ENCODE data around the gene RBMS3.

Gene RBMS3

GRCh38 chr3:29880809-29881208 is 599.9 kb downstream of the RBMS3 start:
- Histone ChIP-seq H2AK5ac (ENCODE audit: low read length) (no peak overlapping the region), H2AFZ (ENCODE audit: insufficient read depth, low read length, poor library complexity) (no peak overlapping the region), H3K9me3 (ENCODE audit: insufficient read depth, low read depth, low read length) (no peaks in the 10 kb centered on the region), H3K18ac (ENCODE audit: low read length) (no peak overlapping the region), H2BK5ac (ENCODE audit: low read depth, low read length, poor library complexity) (no peak overlapping the region), H2BK12ac (ENCODE audit: low read length) (no peak overlapping the region), H3K4me2 (ENCODE audit: low read length) (no peak overlapping the region), H3K27me3 (ENCODE audit: insufficient read depth, low read length) (no peaks in the 10 kb centered on the region), H3K4ac (ENCODE audit: low read depth, low read length) (no peak overlapping the region), H3K4me3 (ENCODE audit: low read depth, low read length) (no peak overlapping the region), H4K12ac (ENCODE audit: low read depth, low read length) (no peak overlapping the region), H4K8ac (ENCODE audit: low read depth, low read length) (no peak overlapping the region), H3K36me3 (ENCODE audit: control insufficient read depth in 1 of 2, insufficient read depth in 2 of 2, low read length in 2 of 2) (no peaks in the 10 kb centered on the region), H2BK120ac (ENCODE audit: insufficient read depth, low read length, poor library complexity) (no peak overlapping the region), H3K14ac (ENCODE audit: low read length) (no peak overlapping the region), H3K4me1 (ENCODE audit: control insufficient read depth in 1 of 2, insufficient read depth in 2 of 2, low read length in 2 of 2) (no peaks in the 10 kb centered on the region), H3K79me1 (ENCODE audit: low read length) (no peaks in the 10 kb centered on the region), H3K79me2 (ENCODE audit: control insufficient read depth, insufficient read depth, low read length, poor library complexity) (no peaks in the 10 kb centered on the region), H4K91ac (ENCODE audit: low read depth, low read length) (no peak overlapping the region), H3K9ac (ENCODE audit: low read length) (no peak overlapping the region), H3K23ac (ENCODE audit: low read length) (peak overlapping the region; percentile 17), H3K27ac (ENCODE audit: low read depth, low read length) (no peak overlapping the region)
- no peak for DNase-seq
- WGBS (ENCODE audit: extremely low coverage, insufficient coverage, insufficient read length) = no CpG with 5 or more reads among the region's 3 CpGs

GRCh38 chr3:29887451-29887850 is 606.6 kb downstream of the RBMS3 start:
- Histone ChIP-seq H2BK5ac (ENCODE audit: low read depth, low read length, poor library complexity) (no peak overlapping the region), H2AK5ac (ENCODE audit: low read length) (no peak overlapping the region), H3K23ac (ENCODE audit: low read length) (no peak overlapping the region), H3K9me3 (ENCODE audit: insufficient read depth, low read depth, low read length) (no peaks in the 10 kb centered on the region), H3K4me2 (ENCODE audit: low read length) (no peak overlapping the region), H2BK120ac (ENCODE audit: insufficient read depth, low read length, poor library complexity) (no peak overlapping the region), H2AFZ (ENCODE audit: insufficient read depth, low read length, poor library complexity) (no peak overlapping the region), H3K18ac (ENCODE audit: low read length) (no peak overlapping the region), H3K9ac (ENCODE audit: low read length) (no peak overlapping the region), H3K27me3 (ENCODE audit: insufficient read depth, low read length) (no peaks in the 10 kb centered on the region), H3K4me3 (ENCODE audit: low read depth, low read length) (no peak overlapping the region), H3K14ac (ENCODE audit: low read length) (no peak overlapping the region), H3K27ac (ENCODE audit: low read depth, low read length) (no peak overlapping the region), H3K4ac (ENCODE audit: low read depth, low read length) (no peak overlapping the region), H4K91ac (ENCODE audit: low read depth, low read length) (no peak overlapping the region), H4K12ac (ENCODE audit: low read depth, low read length) (no peak overlapping the region), H2BK12ac (ENCODE audit: low read length) (no peak overlapping the region), H4K8ac (ENCODE audit: low read depth, low read length) (no peak overlapping the region), H3K36me3 (ENCODE audit: control insufficient read depth in 1 of 2, insufficient read depth in 2 of 2, low read length in 2 of 2) (no peaks in the 10 kb centered on the region), H3K4me1 (ENCODE audit: control insufficient read depth in 1 of 2, insufficient read depth in 2 of 2, low read length in 2 of 2) (no peaks in the 10 kb centered on the region), H3K79me1 (ENCODE audit: low read length) (no peaks in the 10 kb centered on the region), H3K79me2 (ENCODE audit: control insufficient read depth, insufficient read depth, low read length, poor library complexity) (no peaks in the 10 kb centered on the region)
- WGBS (ENCODE audit: extremely low coverage, insufficient coverage, insufficient read length) = no CpG with 5 or more reads among the region's 2 CpGs
- no peak for DNase-seq

- Histone ChIP-seq H2BK5ac (ENCODE audit: low read depth, low read length, poor library complexity) (no peak overlapping the region), H3K79me2 (ENCODE audit: control insufficient read depth, insufficient read depth, low read length, poor library complexity) (no peaks in the 10 kb centered on the region), H4K12ac (ENCODE audit: low read depth, low read length) (no peak overlapping the region), H2BK120ac (ENCODE audit: insufficient read depth, low read length, poor library complexity) (no peak overlapping the region), H3K18ac (ENCODE audit: low read length) (no peak overlapping the region), H3K79me1 (ENCODE audit: low read length) (no peaks in the 10 kb centered on the region), H4K8ac (ENCODE audit: low read depth, low read length) (no peak overlapping the region), H3K4me3 (ENCODE audit: low read depth, low read length) (no peak overlapping the region), H2AFZ (ENCODE audit: insufficient read depth, low read length, poor library complexity) (no peak overlapping the region), H3K36me3 (ENCODE audit: control insufficient read depth in 1 of 2, insufficient read depth in 2 of 2, low read length in 2 of 2) (no peaks in the 10 kb centered on the region), H2BK12ac (ENCODE audit: low read length) (no peak overlapping the region), H3K4me1 (ENCODE audit: control insufficient read depth in 1 of 2, insufficient read depth in 2 of 2, low read length in 2 of 2) (no peaks in the 10 kb centered on the region), H3K23ac (ENCODE audit: low read length) (no peak overlapping the region), H3K27me3 (ENCODE audit: insufficient read depth, low read length) (no peaks in the 10 kb centered on the region), H2AK5ac (ENCODE audit: low read length) (no peak overlapping the region), H3K9me3 (ENCODE audit: insufficient read depth, low read depth, low read length) (no peaks in the 10 kb centered on the region), H3K4me2 (ENCODE audit: low read length) (no peak overlapping the region), H4K91ac (ENCODE audit: low read depth, low read length) (no peak overlapping the region), H3K4ac (ENCODE audit: low read depth, low read length) (no peak overlapping the region), H3K14ac (ENCODE audit: low read length) (no peak overlapping the region), H3K9ac (ENCODE audit: low read length) (no peak overlapping the region), H3K27ac (ENCODE audit: low read depth, low read length) (no peak overlapping the region)
- WGBS (ENCODE audit: extremely low coverage, insufficient coverage, insufficient read length) = no CpG with 5 or more reads among the region's 1 CpG
- DNase-seq = no peak
These were observed 608.3 kb downstream of the RBMS3 start for GRCh38 chr3:29889215-29889614.

GRCh38 chr3:29890801-29891200 is 609.9 kb downstream of the RBMS3 start:
- no peak overlapping the region for H2AK5ac ChIP-seq (ENCODE audit: low read length)
- no peak overlapping the region for H3K27ac ChIP-seq (ENCODE audit: low read depth, low read length)
- no peaks in the 10 kb centered on the region for H3K4me1 ChIP-seq (ENCODE audit: control insufficient read depth in 1 of 2, insufficient read depth in 2 of 2, low read length in 2 of 2)
- no peak overlapping the region for H3K4me3 ChIP-seq (ENCODE audit: low read depth, low read length)
- H2BK5ac ChIP-seq (ENCODE audit: low read depth, low read length, poor library complexity) = no peak overlapping the region
- no peaks in the 10 kb centered on the region for H3K27me3 ChIP-seq (ENCODE audit: insufficient read depth, low read length)
- H2BK120ac ChIP-seq (ENCODE audit: insufficient read depth, low read length, poor library complexity) = no peak overlapping the region
- H3K4ac ChIP-seq (ENCODE audit: low read depth, low read length) = no peak overlapping the region
- H3K23ac ChIP-seq (ENCODE audit: low read length) = no peak overlapping the region
- no peaks in the 10 kb centered on the region for H3K79me2 ChIP-seq (ENCODE audit: control insufficient read depth, insufficient read depth, low read length, poor library complexity)
- H3K79me1 ChIP-seq (ENCODE audit: low read length) = no peaks in the 10 kb centered on the region
- H3K9me3 ChIP-seq (ENCODE audit: insufficient read depth, low read depth, low read length) = no peaks in the 10 kb centered on the region
- no peak overlapping the region for H3K9ac ChIP-seq (ENCODE audit: low read length)
- H4K8ac ChIP-seq (ENCODE audit: low read depth, low read length) = no peak overlapping the region
- H2BK12ac ChIP-seq (ENCODE audit: low read length) = no peak overlapping the region
- H3K36me3 ChIP-seq (ENCODE audit: control insufficient read depth in 1 of 2, insufficient read depth in 2 of 2, low read length in 2 of 2) = no peaks in the 10 kb centered on the region
- H2AFZ ChIP-seq (ENCODE audit: insufficient read depth, low read length, poor library complexity) = no peak overlapping the region
- no peak overlapping the region for H4K12ac ChIP-seq (ENCODE audit: low read depth, low read length)
- no peak overlapping the region for H3K18ac ChIP-seq (ENCODE audit: low read length)
- H3K4me2 ChIP-seq (ENCODE audit: low read length) = no peak overlapping the region
- H4K91ac ChIP-seq (ENCODE audit: low read depth, low read length) = no peak overlapping the region
- no peak for DNase-seq
- H3K14ac ChIP-seq (ENCODE audit: low read length) = no peak overlapping the region
- WGBS (ENCODE audit: extremely low coverage, insufficient coverage, insufficient read length) = no CpG with 5 or more reads among the region's 5 CpGs
